Thoracic aorta (tissue), 2 donors: Measurements from ENCODE around the gene C7orf25. TPM values are rescaled to one million over a fixed set of nuclear protein-coding genes. Genes with fewer than 3 reads are reported as not detected.
"Not testable (repeated sequence)": the region's sequence is repeated elsewhere in the genome, so short reads cannot be mapped to it uniquely, and the experiment has no call there.

Source experiments
- ATAC-seq: fragments of 150-250 bp; one replicate; pipeline ENCODE4 v1.8.0; 2017; ENCODE audit warnings: low read depth; ENCODE audit not compliant: insufficient number of reproducible peaks, low FRiP score
- DNase-seq: peaks from one replicate; pipeline ENCODE4 v3.0.0-alpha.2; 2020; ENCODE audit warnings: low spot score
- H3K27ac ChIP-seq, 2 donors: fragments of 200-600 bp; sonication (generic); 1 replicate in 1 of 2; 2 replicates in 1 of 2; pipeline ENCODE4 v1.5.1; 2016; ENCODE audit warnings: mild to moderate bottlenecking in 2 of 2, moderate library complexity in 2 of 2
- H3K27me3 ChIP-seq: fragments of 200-600 bp; sonication (generic); replicated peaks from 2 replicates; pipeline ENCODE4 v1.6.0; 2016; ENCODE audit warnings: mild to moderate bottlenecking; ENCODE audit not compliant: insufficient read depth
- H3K36me3 ChIP-seq: fragments of 200-600 bp; sonication (generic); one replicate; pipeline ENCODE4 v1.5.1; 2016
- H3K4me1 ChIP-seq, 2 donors: fragments of 200-600 bp; sonication (generic); 1 replicate in 1 of 2; 2 replicates in 1 of 2; pipeline versions ENCODE4 v1.5.1 to v1.6.0; 2016; ENCODE audit warnings: low read depth in 2 of 2, mild to moderate bottlenecking in 1 of 2; ENCODE audit not compliant: control insufficient read depth in 1 of 2
- H3K4me3 ChIP-seq: fragments of 200-600 bp; sonication (generic); 2 replicates; pipeline ENCODE4 v1.5.1; 2016; ENCODE audit warnings: mild to moderate bottlenecking
- H3K9me3 ChIP-seq: fragments of 200-600 bp; sonication (generic); 2 replicates; pipeline ENCODE4 v1.5.1; 2016
- CTCF ChIP-seq: fragments of 200-600 bp; sonication (generic); IDR thresholded peaks from one replicate; pipeline ENCODE4 v1.5.1; 2019; ENCODE audit warnings: antibody characterized with exemption
- total RNA-seq, 2 donors: library from RNA; depleted of rRNA; stranded (reverse); fragments of >200 nt; gene quantifications; one replicate each; pipeline versions ENCODE4 v1.1.0 to v1.2.3, GENCODE V29; 2016

C7orf25 gene
- total RNA-seq, 2 donors from 2014 or later: 17.1 to 18.1 TPM

GRCh38 chr7:42893346-42894240, 18.3 kb downstream of the C7orf25 start:
- ATAC-seq: no peak

DNA sequence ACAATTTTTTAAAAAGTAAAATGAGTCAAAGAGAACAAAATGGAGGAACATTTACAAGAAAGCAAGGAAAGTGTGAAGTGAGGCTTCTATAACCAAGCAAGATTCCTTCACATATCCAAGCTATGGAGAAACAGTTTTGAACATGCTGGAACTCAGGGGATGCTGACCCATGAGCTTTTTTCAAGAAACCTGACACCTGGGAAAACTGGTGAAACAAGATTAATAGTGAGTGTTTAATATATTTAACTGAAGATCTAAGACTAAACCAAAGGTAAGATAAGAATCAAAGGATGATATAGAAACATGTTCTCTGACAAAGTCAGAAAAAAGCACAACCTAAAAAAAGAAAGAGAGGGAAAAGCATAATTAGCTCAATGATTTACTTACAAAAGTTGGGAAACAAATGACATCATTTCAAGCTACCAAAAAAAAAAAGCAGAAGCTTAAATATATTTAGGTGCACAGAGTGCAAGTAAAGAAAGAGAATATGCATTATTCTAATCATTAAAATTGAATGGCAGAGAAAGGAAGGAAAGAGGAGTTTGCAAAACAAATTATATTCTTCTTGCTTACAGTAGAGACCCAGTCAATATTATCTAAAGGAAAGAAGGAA, 24.9 kb downstream of the C7orf25 start:
- Histone ChIP-seq H3K27ac (no peak overlapping the region), H3K9me3 (no peaks in the 10 kb centered on the region), H3K27me3 (no peaks in the 10 kb centered on the region), H3K4me1 (peaks cover 0 to 8% of the 10 kb centered on the region in 2 donors), H3K4me3 (no peak overlapping the region), H3K36me3 (no peaks in the 10 kb centered on the region)
- no peak for TF ChIP-seq CTCF
- DNase-seq (no peak), ATAC-seq (no peak)

More at GRCh38 chr7:42893346-42894240, 18.3 kb downstream of the C7orf25 start:
- H3K27me3 ChIP-seq: no peaks in the 10 kb centered on the region
- no peaks in the 10 kb centered on the region for H3K36me3 ChIP-seq
- no peak for DNase-seq
- no peak for TF ChIP-seq CTCF
- no peak overlapping the region for H3K27ac ChIP-seq
- no peak overlapping the region for H3K4me3 ChIP-seq
- H3K9me3 ChIP-seq: peaks cover 4% of the 10 kb centered on the region
- no peaks in the 10 kb centered on the region for H3K4me1 ChIP-seq

DNA sequence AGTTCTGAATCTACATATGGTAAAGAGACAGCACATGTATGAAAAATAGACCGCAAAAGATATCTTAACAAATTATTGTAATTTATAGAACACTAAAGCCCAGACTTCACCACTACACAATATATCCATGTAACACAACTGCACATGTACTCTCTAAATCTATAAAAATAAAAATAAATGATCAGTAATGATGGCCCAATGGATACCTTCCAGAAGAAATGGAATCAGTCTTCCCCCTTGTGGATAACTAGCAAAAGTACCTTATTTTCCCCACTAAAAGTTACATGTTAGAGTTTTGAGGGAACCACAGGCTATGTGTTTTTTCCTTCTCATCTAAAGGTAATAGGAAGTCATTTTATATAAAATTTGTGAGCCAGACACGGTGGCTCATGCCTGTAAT, 25.7 kb downstream of the C7orf25 start:
- no peak for DNase-seq
- Histone ChIP-seq H3K36me3 (no peaks in the 10 kb centered on the region), H3K9me3 (no peaks in the 10 kb centered on the region), H3K4me3 (no peak overlapping the region), H3K4me1 (peaks cover 0 to 8% of the 10 kb centered on the region in 2 donors), H3K27ac (no peak overlapping the region), H3K27me3 (no peaks in the 10 kb centered on the region)
- no peak for TF ChIP-seq CTCF
- no peak for ATAC-seq

DNA sequence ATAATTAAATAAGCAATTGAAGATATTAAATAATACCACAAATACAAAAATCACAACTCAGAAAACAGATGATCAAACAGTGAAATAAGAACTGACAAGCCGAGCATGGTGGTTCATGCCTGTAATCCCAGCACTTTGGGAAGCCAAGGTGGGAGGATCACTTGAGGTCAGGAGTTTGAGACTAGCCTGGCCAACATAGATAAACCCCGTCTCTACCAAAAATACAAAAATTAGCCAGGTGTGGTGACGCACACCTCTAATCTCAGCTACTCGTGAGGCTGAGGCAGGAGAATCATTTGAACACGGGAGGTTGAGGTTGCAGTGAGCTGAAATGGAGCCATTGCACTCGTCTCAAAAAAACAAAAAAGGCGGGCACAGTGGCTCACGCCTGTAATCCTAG, 26.7 kb downstream of the C7orf25 start:
- H3K27ac ChIP-seq, H3K27me3 ChIP-seq: not testable (repeated sequence)

GRCh38 chr7:42883950-42884349, 27.9 kb downstream of the C7orf25 start:
- Histone ChIP-seq H3K27ac (no peak overlapping the region), H3K4me3 (no peak overlapping the region), H3K36me3 (no peaks in the 10 kb centered on the region), H3K9me3 (no peaks in the 10 kb centered on the region), H3K27me3 (no peaks in the 10 kb centered on the region), H3K4me1 (peaks cover 0 to 8% of the 10 kb centered on the region in 2 donors)
- DNase-seq (no peak), ATAC-seq (no peak)
- TF ChIP-seq CTCF: no peak

More for the DNA sequence above, 26.7 kb downstream of the C7orf25 start:
- H3K9me3 ChIP-seq, H3K36me3 ChIP-seq, ATAC-seq, H3K4me3 ChIP-seq, DNase-seq, H3K4me1 ChIP-seq: not testable (repeated sequence)
